GM12878 (cell line): ENCODE data around the gene TBCK. TPM values are rescaled to one million over a fixed set of nuclear protein-coding genes. Genes with fewer than 3 reads are reported as not detected.

Experiments used
- ATF7 ChIP-seq: fragments of 450-650 bp; IDR thresholded peaks from 2 replicates; pipeline ENCODE4 v1.6.1; 2016; ENCODE audit warnings: low read depth, mild to moderate bottlenecking
- CHD2 ChIP-seq: IDR thresholded peaks from 2 replicates; pipeline ENCODE4 v1.6.1; 2011; ENCODE audit warnings: low read depth, low read length, improper control_type of control experiment, borderline replicate concordance
- EED ChIP-seq: sonication (generic); IDR thresholded peaks from 2 replicates; pipeline ENCODE4 v1.6.1; 2016; ENCODE audit warnings: antibody characterized with exemption, low read depth
- EP300 ChIP-seq, 2 experiments: fragments of 150-350 bp in 1 of 2; IDR thresholded peaks; 2 replicates each; pipeline ENCODE4 v1.6.1; 2011 to 2012; ENCODE audit warnings: low read depth in 2 of 2, low read length in 2 of 2, borderline replicate concordance in 1 of 2, improper control_type of control experiment in 1 of 2, inconsistent platforms in 1 of 2; ENCODE audit not compliant: control insufficient read depth in 1 of 2
- IRF4 ChIP-seq: IDR thresholded peaks from 2 replicates; pipeline ENCODE4 v1.6.1; 2011; ENCODE audit warnings: low read depth, low read length
- KAT2A ChIP-seq: conservative IDR thresholded peaks from 2 replicates; pipeline ENCODE4 v1.6.1; 2011; ENCODE audit warnings: low read depth, low read length; ENCODE audit not compliant: control insufficient read depth
- KDM1A ChIP-seq: fragments of 200-600 bp; sonication (generic); IDR thresholded peaks from 2 replicates; pipeline ENCODE4 v1.6.1; 2016; ENCODE audit warnings: borderline replicate concordance
- MLLT1 ChIP-seq: fragments of 450-650 bp; IDR thresholded peaks from 2 replicates; pipeline ENCODE4 v1.6.1; 2016; ENCODE audit warnings: mild to moderate bottlenecking
- PRDM15 ChIP-seq: fragments of 450-650 bp; formaldehyde crosslinking; IDR thresholded peaks from 2 replicates; pipeline ENCODE4 v1.4.0; 2020; ENCODE audit warnings: mild to moderate bottlenecking, moderate library complexity
- RELA ChIP-seq: fragments of 450-650 bp; IDR thresholded peaks from 2 replicates; pipeline ENCODE4 v1.8.0; 2014; ENCODE audit warnings: borderline replicate concordance; ENCODE audit not compliant: partially characterized antibody
- SKIL ChIP-seq: fragments of 450-650 bp; IDR thresholded peaks from 2 replicates; pipeline ENCODE4 v1.6.1; 2017; ENCODE audit warnings: mild to moderate bottlenecking, low read depth, inconsistent platforms; ENCODE audit not compliant: poor library complexity, severe bottlenecking
- SUZ12 ChIP-seq: fragments of 200-600 bp; sonication (generic); IDR thresholded peaks from one replicate; pipeline ENCODE4 v1.6.1; 2018; ENCODE audit warnings: antibody characterized with exemption, mild to moderate bottlenecking; ENCODE audit not compliant: unreplicated experiment
- TCF7 ChIP-seq: IDR thresholded peaks from 2 replicates; pipeline ENCODE4 v1.6.1; 2014; ENCODE audit warnings: antibody characterized with exemption, borderline replicate concordance
- USF1 ChIP-seq: IDR thresholded peaks from 2 replicates; pipeline ENCODE4 v1.6.1; 2011; ENCODE audit warnings: borderline replicate concordance, low read depth, mild to moderate bottlenecking, moderate library complexity, mixed read lengths, low read length; ENCODE audit not compliant: insufficient read depth; ENCODE audit errors: extremely low read length
- ZBTB4 ChIP-seq: fragments of 450-650 bp; formaldehyde crosslinking; IDR thresholded peaks from 2 replicates; pipeline ENCODE4 v1.4.0; 2022; ENCODE audit warnings: mild to moderate bottlenecking, moderate library complexity
- ZNF24 ChIP-seq: fragments of 450-650 bp; IDR thresholded peaks from 2 replicates; pipeline ENCODE4 v1.6.1; 2017; ENCODE audit warnings: antibody characterized with exemption, mild to moderate bottlenecking
- polyA plus RNA-seq, 11 experiments: library from polyadenylated mRNA; depleted of rRNA in 4 of 11; unstranded in 6 of 11; stranded (reverse) in 5 of 11; fragments of >200 nt; fragmentation: Nextera tagmentation in 4 of 11; fragmentation: Illumina TruSeq in 1 of 11; extraction: Ambion mirVana in 4 of 11; extraction: Trizol in 1 of 11; gene quantifications; 1 replicate in 1 of 11; 2 replicates in 10 of 11; pipeline versions ENCODE4 v1.2.1 to v1.2.3, GENCODE V29; 2011 to 2016; ENCODE audit warnings: inconsistent platforms in 2 of 11, missing spikeins in 2 of 11, low read depth in 1 of 11
- total RNA-seq, 4 experiments: library from RNA; depleted of rRNA in 3 of 4; stranded (reverse); fragments of >200 nt in 3 of 4; fragmentation: Illumina TruSeq in 1 of 4; extraction: Trizol in 1 of 4; gene quantifications; 2 replicates each; pipeline versions ENCODE4 v1.2.1 to v1.2.3, GENCODE V29; 2013 to 2021

TBCK gene
- total and polyA plus RNA-seq, 10 of the 15 experiments (the other 5 are each of a cell fraction or from before 2014, with no cell fraction given): 4.1 to 30.3 (median 20.2) TPM

- TF ChIP-seq PRDM15 (CRISPR knock-in tag) (no peak), TCF7 (0 out of 2 replicates have a peak, but pooled peaks have one; percentile 12), SKIL (peak; percentile 95), CHD2 (peak; percentile 16; the same call in 1 of the 2 replicates), USF1 (no peak), ZBTB4 (CRISPR knock-in tag) (no peak), KAT2A (no peak), IRF4 (0 out of 2 replicates have a peak, but pooled peaks have one; percentile 37), ATF7 (peak; percentile 89), RELA (peak; percentile 73), EP300 (IDR thresholded peaks at IDR 0.05; ENCODE audit: borderline replicate concordance in 1 of 2, control insufficient read depth in 1 of 2, low read depth in 2 of 2, low read length in 2 of 2) (peak in 1 of 2 experiments; percentile 50; a peak in 1 of 4 replicates), ZNF24 (no peak), SUZ12 (no peak), KDM1A (no peak), MLLT1 (peak; percentile 89), EED (no peak)
Observed at GRCh38 chr4:106315968-106316772, at the start of gene TBCK, which contains the start of gene AIMP1 (continued).
